ENCODE measurements around the gene GOLGA8N.
"Not testable (repeated sequence)": the region's sequence is repeated elsewhere in the genome, so short reads cannot be mapped to it uniquely, and the experiment has no call there.

GOLGA8N gene

GRCh38 chr15:32593151-32593550 lies at the start of gene GOLGA8N:
Gene GOLGA8N (plus strand): TSS chr15:32593456.
- DNase-seq (ENCODE audit: low spot score), result not testable (repeated sequence)

DNA sequence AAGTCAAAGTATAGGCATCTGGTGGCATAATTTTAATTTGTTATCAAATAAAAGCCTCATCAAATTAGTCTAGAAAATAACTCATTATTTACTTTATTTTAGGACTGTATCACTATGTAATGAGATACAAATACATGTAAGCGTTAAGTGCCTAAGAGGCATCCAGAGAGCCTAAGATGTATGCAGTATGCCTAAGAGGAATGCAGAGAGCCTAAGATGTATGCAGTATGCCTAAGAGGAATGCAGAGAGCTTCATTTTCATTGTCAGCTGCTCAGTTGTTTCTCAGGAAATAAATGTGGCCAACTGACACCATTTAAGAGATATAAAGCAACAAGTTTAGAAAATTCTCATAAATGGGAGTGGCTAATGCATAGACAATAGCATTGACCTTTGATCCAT lies 49.8 kb upstream of the GOLGA8N start:
- DNase-seq (ENCODE audit: low spot score), result not testable (repeated sequence)

DNA sequence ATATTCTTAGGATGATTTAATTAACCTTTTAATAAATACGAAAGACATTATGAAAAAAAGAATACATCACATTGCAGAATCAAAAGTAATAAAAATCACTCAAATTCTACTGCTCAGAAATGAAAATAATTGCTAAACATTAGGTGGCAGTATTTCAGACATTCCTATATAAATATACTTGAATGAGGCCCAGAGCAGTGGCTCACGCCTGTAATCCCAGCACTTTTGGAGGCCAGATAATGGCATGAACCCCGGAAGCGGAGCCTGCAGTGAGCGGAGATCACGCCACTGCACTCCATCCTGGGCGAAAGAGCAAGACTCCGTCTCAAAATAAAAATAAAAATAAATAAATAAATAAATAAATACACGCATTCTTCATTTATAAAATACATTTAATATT lies 48.1 kb upstream of the GOLGA8N start:
- not testable (repeated sequence) for DNase-seq (ENCODE audit: low spot score)

DNA sequence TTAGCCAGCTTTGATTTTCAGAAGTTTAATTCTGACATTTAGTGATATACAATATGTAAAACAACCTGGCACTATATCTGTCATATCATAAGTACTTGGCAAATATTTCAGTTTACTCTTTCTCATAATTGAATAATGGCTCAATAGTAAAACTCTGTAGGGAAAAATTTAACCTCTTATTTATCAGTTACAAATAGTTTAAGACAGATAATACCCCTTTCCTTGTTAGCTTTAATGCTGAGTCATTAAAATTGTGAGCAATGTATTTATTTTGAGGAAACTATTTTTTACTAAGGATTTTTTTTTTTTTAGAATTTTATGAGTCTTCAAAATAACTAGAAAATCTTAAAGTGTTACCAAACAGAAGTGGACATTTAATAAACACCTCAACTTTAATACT lies 38.7 kb upstream of the GOLGA8N start:
- not testable (repeated sequence) for DNase-seq (ENCODE audit: low spot score)

GRCh38 chr15:32562198-32562597 lies 31.1 kb upstream of the GOLGA8N start:
- DNase-seq (ENCODE audit: low spot score), result not testable (repeated sequence)

- not testable (repeated sequence) for DNase-seq (ENCODE audit: low spot score)
Observed at GRCh38 chr15:32568988-32569387, 24.3 kb upstream of the GOLGA8N start.

DNA sequence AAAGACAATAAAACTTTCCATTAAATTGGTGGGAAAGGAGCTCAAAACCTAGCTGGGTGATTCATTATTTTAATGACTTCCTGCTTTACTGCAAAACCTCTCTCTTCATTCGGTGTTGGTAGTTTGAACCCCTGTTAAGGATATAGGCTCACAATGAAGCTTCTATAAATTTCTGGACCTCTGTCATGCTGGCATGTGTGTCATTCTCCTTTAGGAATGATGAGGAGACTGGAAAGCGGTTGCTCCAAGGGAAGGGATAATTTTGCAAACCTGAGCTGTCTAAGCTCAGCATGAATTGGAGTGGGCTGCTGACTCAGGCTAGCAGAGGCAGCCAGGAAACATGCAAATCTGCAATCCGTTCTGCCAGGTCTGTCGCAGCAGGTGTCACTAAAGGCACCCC lies 14.8 kb upstream of the GOLGA8N start:
- DNase-seq (ENCODE audit: low spot score), result not testable (repeated sequence)

DNA sequence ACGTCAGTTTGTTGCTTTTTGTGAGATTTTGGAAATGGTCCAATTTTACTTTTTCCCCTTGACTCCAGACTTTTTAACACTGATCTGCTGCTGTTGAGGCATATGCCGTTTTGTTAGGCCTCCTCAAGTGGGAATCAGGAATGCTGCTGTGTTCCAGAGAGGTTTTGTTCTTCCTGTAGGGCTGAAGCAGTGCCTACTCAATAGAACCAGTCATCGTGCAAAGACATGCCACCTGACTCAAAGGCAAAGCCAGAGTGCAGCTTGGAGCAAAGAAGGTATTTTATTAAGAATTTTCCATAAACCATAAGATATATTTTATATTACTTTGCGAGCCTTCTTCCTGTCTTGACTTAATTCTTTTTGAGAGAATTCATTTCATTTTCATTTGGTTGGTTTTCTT lies 7.4 kb upstream of the GOLGA8N start:
- not testable (repeated sequence) for DNase-seq (ENCODE audit: low spot score)

DNA sequence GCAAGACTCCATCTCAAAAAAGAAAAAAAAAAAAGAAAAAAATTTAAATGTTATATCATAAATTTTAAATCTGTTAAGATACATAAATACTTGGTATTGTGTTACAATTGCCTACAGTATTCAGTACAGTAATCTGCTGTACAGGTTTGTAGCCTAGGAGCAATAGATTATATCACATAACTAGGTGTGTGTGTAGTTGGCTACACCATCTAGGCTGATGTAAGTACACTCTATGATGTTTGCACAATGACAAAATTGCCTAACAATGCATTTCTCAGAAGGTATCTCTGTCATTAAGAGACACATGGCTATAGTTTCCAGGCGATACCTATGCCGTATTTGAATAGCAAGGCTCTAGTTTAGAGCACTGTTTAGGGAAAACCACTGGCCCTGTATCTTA lies 16.3 kb downstream of the GOLGA8N start:
- DNase-seq (ENCODE audit: low spot score), result not testable (repeated sequence)

- DNase-seq (ENCODE audit: low spot score), result peak; percentile 18
Observed at GRCh38 chr15:32610719-32611118, 17.5 kb downstream of the GOLGA8N start.

GRCh38 chr15:32614712-32615050 lies 21.4 kb downstream of the GOLGA8N start:
- DNase-seq (ENCODE audit: low spot score), result not testable (repeated sequence)

GRCh38 chr15:32615051-32615870 lies 22.0 kb downstream of the GOLGA8N start, which contains the start of gene ARHGAP11A:
Gene ARHGAP11A (plus strand): TSS chr15:32615504. CDS start chr15:32616212, 708 bp downstream.
- peak; percentile 78 for DNase-seq (ENCODE audit: low spot score)

DNA sequence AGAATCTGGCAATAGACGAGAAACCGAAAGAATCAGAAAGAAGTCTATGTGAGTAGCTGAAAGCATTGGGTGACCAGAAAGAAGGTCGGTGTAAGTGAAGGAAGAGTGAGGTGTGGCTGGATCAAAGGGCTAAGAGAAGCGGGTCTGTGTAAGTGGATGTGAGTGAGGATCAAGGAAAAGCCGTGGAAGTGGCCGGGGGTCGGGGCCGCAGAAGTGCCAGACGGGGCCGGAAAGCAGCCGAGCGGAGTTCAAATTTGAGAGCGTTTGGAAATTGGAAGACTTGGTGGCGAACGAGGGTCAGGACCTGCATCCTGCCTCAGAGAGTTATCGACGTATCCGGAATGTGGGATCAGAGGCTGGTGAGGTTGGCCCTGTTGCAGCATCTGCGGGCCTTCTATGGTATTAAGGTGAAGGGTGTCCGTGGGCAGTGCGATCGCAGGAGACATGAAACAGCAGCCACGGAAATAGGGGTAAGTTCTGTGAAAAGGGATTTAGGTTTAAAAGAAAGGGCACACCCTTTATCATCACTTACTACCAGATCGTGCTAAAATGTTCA lies 22.7 kb downstream of the GOLGA8N start:
- not testable (repeated sequence) for DNase-seq (ENCODE audit: low spot score)

- no peak for DNase-seq (ENCODE audit: low spot score)
Observed at GRCh38 chr15:32636410-32636809, 43.2 kb downstream of the GOLGA8N start.

DNA sequence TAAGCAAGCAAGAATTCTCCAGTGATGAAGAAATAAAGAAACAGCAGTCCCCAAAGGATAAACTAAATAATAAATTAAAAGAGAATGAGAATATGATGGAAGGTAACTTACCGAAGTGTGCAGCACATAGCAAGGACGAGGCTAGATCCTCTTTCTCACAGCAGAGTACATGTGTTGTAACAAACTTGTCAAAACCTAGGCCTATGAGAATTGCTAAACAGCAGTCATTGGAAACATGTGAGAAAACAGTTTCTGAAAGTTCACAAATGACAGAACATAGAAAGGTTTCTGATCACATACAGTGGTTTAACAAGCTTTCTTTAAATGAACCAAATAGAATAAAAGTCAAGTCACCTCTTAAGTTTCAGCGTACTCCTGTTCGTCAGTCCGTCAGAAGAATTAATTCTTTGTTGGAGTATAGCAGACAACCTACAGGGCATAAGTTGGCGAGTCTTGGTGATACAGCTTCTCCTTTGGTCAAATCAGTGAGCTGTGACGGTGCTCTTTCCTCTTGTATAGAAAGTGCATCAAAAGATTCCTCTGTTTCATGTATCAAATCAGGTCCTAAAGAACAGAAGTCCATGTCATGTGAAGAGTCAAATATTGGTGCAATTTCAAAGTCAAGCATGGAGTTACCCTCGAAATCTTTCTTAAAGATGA lies 43.8 kb downstream of the GOLGA8N start:
- no peak for DNase-seq (ENCODE audit: low spot score)

- no peak for DNase-seq (ENCODE audit: low spot score)
Observed at GRCh38 chr15:32637704-32638103, 44.4 kb downstream of the GOLGA8N start.

DNA sequence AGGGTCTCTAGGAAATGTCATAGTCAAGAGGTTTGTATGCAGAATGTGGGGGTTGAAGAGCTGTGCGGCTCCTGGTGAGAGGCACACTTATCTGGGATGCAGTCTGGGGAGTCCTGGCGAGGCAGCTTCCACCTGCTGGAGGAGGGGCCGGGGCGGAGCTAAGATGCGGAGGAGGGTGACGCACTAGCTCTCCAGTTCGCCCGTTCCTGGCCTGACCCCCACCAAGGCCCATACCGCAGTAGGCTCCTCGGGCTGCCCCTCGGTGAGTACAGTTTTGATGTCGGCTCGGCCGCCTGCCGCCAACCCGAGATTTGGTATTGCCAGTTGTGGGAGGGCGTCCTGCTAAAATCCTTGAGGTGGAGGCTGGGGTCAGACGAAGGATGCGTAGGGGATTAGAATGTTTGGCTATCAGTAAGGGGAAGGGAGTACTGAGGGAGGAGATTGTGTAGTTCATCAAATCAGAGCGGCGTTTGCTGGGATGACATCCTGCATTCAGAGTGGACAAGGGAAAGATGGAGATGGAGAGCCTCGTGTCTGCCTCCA lies 48.3 kb downstream of the GOLGA8N start, which contains the start of gene SCG5:
TSS of gene SCG5 (plus strand) at position 194 of the 543 bp plus-strand sequence. CDS start 1,883 bp downstream, outside the sequence.
- DNase-seq (ENCODE audit: low spot score), result no peak

GRCh38 chr15:32642667-32643435 lies 49.6 kb downstream of the GOLGA8N start:
- DNase-seq (ENCODE audit: low spot score), result no peak

- DNase-seq (ENCODE audit: low spot score), result no peak
Observed at GRCh38 chr15:32643907-32644445, 50.7 kb downstream of the GOLGA8N start.

GRCh38 chr15:32646291-32646690 lies 53.0 kb downstream of the GOLGA8N start:
- DNase-seq (ENCODE audit: low spot score), result no peak

DNA sequence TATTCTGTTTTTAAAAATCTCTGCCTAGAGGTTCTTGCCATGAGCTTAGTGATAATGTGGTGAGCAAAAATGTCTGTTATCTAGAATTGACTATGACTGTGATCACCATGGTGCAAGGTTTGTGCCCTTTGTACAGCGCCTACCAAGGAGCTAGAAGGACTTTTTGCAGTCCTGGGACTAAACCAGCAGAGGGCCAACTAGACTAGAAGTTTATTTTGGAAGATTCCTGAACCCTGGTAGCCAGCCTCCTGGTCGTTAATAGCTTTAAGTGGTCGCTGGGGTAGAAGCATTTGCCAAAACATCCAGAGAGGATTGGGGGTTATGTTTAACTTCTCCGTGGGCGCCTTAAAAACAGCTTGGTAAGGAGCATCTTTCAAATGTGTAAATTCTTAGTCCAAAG lies 56.1 kb downstream of the GOLGA8N start:
- no peak for DNase-seq (ENCODE audit: low spot score)
